HG02870 (cell line): ENCODE data around the gene CMTM7.

Experiments used
- ATAC-seq: cut with Tn5 transposase; IDR thresholded peaks from one replicate; pipeline ENCODE4 v1.9.1; 2021; ENCODE audit warnings: mild to moderate bottlenecking, moderate library complexity; ENCODE audit not compliant: unreplicated experiment

The CMTM7 gene

GRCh38 chr3:32411442-32411841 lies 19.8 kb downstream of the CMTM7 start:
- ATAC-seq: no peak

GRCh38 chr3:32412887-32413286 lies 21.2 kb downstream of the CMTM7 start:
- ATAC-seq: no peak

- no peak for ATAC-seq
Observed at GRCh38 chr3:32413845-32414521, 22.3 kb downstream of the CMTM7 start.

GRCh38 chr3:32414522-32415202 lies 23.0 kb downstream of the CMTM7 start:
- no peak for ATAC-seq

GRCh38 chr3:32419742-32420125 lies 28.1 kb downstream of the CMTM7 start:
- no peak for ATAC-seq

GRCh38 chr3:32420126-32421038 lies 28.7 kb downstream of the CMTM7 start:
- ATAC-seq: peak; percentile 71

- no peak for ATAC-seq
Observed at GRCh38 chr3:32421185-32421584, 29.5 kb downstream of the CMTM7 start.

- ATAC-seq: no peak
Observed at GRCh38 chr3:32421991-32422859, 30.6 kb downstream of the CMTM7 start.

GRCh38 chr3:32422943-32423342 lies 31.3 kb downstream of the CMTM7 start:
- no peak for ATAC-seq

GRCh38 chr3:32423534-32423933 lies 31.9 kb downstream of the CMTM7 start:
- ATAC-seq: peak; percentile 36

- no peak for ATAC-seq
Observed at GRCh38 chr3:32423956-32424557, 32.4 kb downstream of the CMTM7 start.

GRCh38 chr3:32424581-32425250 lies 33.1 kb downstream of the CMTM7 start:
- ATAC-seq: no peak

- peak; percentile 73 for ATAC-seq
Observed at GRCh38 chr3:32428092-32429068, 36.7 kb downstream of the CMTM7 start.

GRCh38 chr3:32430900-32431299 lies 39.2 kb downstream of the CMTM7 start:
- no peak for ATAC-seq

- no peak for ATAC-seq
Observed at GRCh38 chr3:32431481-32431880, 39.8 kb downstream of the CMTM7 start.

GRCh38 chr3:32432045-32432710 lies 40.5 kb downstream of the CMTM7 start:
- ATAC-seq: no peak

- peak; percentile 41 for ATAC-seq
Observed at GRCh38 chr3:32432711-32433530, 41.3 kb downstream of the CMTM7 start.
